Measurements from ENCODE around the gene ZC3H10.

Gene ZC3H10

GRCh38 chr12:56127888-56128669, 10.0 kb downstream of the ZC3H10 start, which contains the start of gene ESYT1:
TSS of gene ESYT1 (plus strand) at chr12:56128267. CDS start at chr12:56128320, 53 bp downstream.
- peak; percentile 100 for DNase-seq (ENCODE audit: low spot score)

- DNase-seq (ENCODE audit: low spot score), result peak; percentile 36
These were observed 10.7 kb downstream of the ZC3H10 start for GRCh38 chr12:56128670-56129205.

DNA sequence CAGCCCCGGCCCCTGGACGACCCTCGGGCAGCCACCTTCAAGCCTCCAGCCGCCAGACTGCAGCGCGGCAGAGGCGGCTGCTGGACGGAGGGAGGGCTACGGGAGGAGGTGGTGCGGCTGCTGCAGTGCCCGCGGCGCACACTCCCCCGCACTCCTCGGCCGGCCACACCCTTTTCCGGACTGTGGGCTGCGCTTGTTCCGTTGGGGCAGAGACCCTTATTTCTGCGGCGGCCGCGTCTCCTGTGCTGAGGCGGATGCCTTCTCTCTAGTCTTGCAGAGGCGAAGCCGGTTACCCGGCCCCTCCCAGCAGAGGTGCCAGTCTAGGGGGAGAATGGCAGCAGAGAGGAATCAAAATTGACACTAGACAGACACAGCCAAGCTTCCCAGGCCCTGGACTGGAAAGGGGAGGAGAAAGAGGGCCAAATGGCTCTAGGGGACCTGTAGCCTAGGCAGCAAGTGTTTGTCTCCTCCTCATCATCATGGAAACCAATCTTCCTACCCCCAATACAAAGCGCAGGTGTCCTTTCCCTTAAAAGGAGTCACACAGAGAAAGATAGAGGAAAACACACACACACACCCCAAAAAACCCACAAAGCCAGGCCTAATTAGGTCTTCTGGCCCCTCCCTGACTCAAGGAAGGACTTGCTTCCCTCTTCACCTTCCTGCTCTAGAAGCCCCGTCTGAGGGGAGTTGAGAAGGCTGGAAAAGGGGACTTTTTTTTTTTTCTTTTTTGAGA, 11.3 kb downstream of the ZC3H10 start:
- peak; percentile 81 for DNase-seq (ENCODE audit: low spot score)

DNA sequence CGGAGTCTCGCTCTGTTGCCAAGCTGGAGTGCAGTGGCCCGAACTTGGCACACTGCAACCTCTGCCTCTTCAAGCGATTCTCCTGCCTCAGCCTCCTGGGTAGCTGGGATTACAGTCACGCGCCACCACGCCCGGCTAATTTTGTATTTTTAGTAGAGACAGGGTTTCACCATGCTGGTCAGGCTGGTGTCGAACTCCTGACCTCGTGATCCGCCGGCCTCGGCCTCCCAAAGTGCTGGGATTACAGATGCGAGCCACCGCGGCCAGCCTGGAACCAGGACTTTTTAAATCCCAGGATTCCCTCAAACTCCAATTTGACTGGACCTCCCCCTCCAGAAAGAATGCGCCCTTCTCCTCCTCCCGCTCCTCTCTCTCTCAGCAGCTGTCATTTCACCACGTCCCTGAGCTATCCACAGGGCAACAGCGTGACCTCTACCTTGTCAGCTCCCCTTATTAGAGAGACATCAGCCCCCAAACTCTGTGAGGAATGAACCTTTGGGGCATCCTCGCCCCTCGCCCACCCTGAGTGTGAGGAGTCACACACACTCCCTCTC, 12.0 kb downstream of the ZC3H10 start:
- DNase-seq (ENCODE audit: low spot score), result no peak

GRCh38 chr12:56130876-56131275, 12.8 kb downstream of the ZC3H10 start:
- DNase-seq (ENCODE audit: low spot score), result no peak

DNA sequence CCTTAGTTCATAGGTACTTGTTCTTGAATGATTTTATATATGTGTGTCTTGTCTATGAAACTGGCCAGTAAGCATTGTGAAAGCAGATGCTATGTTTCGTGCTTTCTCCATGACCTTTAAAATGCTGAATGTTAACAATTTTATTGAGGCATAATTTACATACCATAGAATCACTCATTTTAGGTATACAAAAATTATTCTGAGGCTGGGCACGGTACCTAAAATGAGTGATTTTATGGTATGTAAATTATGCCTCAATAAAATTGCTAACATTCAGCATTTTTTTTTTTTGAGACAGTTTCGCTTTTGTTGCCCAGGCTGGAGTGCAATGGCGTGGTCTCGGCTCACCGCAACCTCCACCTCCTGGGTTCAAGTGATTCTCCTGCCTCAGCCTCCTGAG, 16.8 kb downstream of the ZC3H10 start:
- no peak for DNase-seq (ENCODE audit: low spot score)

DNA sequence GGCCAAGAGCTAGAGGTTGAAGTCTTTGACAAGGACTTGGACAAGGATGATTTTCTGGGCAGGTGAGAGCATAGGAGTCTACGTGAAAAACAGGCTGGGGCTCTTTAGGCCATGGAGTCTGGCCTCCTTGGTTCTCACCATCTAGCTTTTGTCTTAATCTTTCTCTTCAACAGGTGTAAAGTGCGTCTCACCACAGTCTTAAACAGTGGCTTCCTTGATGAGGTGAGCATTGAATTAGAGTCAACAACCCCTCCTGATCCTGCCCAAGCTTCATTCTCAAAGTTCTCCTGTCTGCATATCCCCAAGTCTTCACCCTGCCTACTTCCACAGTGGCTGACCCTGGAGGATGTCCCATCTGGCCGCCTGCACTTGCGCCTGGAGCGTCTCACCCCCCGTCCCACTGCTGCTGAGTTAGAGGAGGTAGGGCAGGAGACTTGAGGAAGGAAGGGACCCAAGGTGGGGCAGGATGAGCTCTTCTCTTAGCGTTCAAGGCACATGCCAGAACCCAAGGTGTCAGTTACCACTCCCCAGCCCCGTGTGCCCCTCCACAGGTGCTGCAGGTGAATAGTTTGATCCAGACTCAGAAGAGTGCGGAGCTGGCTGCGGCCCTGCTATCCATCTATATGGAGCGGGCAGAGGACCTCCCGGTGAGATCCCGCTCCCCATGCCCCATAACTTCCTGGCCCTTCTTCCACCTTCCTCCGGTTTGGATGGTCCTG, 19.9 kb downstream of the ZC3H10 start:
- no peak for DNase-seq (ENCODE audit: low spot score)

DNA sequence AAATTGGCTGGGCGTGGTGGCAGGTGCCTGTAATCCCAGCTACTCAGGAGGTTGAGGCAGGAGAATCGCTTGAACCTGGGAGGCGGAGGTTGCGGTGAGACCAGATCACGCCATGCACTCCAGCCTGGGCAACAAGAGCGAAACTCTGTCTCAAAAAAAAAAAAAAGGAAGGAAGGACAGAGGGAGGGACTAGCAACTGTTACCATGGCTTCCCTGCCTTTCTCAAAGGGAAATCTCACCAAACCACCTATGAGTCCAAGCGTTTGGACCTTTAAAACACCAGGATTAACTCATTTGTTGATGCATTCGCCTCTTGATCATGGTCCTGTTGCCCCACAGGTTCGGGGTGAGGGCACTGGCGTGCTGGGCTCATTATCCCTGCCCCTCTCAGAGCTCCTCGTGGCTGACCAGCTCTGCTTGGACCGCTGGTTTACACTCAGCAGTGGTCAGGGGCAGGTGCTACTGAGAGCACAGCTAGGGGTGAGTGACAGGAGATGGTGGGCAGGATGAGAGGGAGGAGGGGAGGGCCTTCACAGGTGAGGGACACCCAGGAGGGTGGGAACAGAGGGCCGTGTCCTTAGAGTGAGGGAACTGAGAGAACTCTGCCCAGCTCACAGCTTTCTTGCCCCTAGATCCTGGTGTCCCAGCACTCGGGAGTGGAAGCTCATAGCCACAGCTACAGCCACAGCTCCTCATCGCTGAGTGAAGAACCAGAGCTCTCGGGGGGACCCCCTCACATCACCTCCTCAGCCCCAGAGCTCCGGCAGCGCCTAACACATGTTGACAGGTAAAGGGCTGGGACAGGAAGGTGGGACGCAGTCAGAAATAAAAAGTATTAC, 24.1 kb downstream of the ZC3H10 start:
- DNase-seq (ENCODE audit: low spot score), result no peak

GRCh38 chr12:56143217-56143616, 25.2 kb downstream of the ZC3H10 start:
- DNase-seq (ENCODE audit: low spot score), result no peak

DNA sequence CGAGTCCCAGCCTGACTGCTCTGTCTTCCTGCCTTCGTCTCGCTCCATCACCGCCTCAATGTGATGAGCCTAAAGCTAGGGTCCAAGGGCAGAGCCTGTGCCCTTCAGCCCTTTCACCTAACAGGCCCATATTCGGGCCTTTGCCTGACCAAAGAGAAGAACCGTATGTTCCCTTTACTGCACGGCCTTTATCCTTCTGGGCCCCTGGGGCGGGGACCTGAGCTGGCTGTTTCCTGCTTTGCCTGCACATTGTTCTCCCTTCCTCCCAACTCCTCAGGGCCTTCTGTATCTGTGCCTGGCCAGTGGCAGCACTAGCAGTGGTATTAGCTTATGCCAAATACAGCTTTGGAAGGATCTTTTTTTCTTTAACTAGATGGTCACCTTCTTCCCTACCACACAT, 25.8 kb downstream of the ZC3H10 start:
- no peak for DNase-seq (ENCODE audit: low spot score)

DNA sequence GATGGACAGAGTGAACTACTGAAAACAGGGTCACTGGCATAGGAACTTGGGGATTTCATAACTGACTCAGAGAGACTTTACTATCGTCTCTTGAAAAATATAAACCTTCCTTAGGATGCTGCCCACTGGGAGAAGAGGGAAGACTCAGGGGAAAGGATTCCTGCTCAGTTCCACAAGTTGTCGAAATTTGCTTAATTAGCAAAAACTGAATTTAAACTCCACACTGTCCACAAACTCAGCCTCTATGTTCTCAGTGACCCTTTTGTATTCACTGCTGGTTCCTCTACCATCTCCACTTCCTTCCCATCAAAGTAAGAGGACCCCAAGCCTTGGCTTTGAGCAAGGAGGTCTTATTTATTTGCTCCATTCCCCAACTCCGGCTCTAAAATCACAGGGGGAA, 27.2 kb downstream of the ZC3H10 start:
- no peak for DNase-seq (ENCODE audit: low spot score)

DNA sequence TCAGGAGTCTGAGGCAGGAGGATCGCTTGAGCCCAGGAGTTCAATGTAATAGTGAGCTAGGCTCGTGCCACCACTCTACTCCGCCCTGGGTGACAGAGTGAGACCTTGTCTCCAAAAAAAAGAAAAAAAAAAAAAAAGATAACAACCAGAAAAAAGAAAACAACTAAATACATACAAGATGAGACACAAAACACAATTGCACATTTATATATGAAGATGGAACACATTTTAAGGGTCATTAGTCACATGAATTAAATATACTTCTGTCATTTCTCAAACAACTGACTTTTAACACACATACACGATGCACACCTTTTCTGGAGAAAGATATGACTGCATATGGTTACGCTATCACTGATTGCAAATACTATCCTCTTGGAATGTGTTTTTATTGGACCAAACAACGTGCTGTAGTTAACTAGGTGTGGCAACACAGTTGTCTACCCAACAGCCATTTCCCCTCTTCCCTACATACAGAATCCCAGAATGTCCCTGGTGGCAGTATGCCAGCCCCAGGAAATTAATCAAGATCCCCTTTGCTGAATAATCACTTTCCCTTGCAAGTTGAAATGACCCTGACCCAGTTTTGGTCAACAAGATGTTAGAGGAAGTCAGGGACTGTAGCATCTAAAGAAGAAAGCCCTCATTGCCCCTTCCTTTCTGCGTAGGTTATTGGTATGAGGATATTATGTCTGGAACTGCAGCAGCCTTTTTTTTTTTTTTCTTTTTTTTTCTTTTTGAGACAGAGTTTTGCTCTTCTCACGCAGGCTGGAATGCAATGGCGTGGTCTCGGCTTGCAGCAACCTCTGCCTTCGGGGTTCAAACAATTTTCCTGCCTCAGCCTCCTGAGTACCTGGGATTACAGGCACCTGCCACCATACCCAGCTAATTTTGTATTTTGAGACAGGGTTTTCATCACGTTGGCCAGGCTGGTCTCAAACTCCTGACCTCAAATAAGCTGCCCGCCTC, 28.7 kb downstream of the ZC3H10 start:
- DNase-seq (ENCODE audit: low spot score), result no peak

DNA sequence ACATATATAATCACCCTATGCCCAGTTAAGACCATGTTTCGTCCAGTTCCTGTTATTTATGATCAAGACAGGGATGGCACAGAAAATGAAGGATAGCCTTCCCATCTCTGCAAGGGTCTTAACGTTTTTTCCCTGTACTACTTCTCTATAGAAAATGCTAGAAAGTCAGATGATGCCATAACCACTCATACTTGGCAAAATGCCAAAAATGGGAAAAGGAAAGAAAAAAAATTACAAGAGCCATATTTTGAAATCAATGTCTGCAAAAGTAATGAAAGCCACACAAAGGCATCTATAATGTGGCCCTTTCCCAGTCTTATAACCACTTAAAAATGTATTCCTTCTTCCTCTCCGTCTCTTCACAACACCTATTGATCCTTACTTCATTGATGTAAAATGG, 32.5 kb downstream of the ZC3H10 start:
- DNase-seq (ENCODE audit: low spot score), result no peak

- peak; percentile 84 for DNase-seq (ENCODE audit: low spot score)
These were observed 33.6 kb downstream of the ZC3H10 start for GRCh38 chr12:56151672-56152131.

DNA sequence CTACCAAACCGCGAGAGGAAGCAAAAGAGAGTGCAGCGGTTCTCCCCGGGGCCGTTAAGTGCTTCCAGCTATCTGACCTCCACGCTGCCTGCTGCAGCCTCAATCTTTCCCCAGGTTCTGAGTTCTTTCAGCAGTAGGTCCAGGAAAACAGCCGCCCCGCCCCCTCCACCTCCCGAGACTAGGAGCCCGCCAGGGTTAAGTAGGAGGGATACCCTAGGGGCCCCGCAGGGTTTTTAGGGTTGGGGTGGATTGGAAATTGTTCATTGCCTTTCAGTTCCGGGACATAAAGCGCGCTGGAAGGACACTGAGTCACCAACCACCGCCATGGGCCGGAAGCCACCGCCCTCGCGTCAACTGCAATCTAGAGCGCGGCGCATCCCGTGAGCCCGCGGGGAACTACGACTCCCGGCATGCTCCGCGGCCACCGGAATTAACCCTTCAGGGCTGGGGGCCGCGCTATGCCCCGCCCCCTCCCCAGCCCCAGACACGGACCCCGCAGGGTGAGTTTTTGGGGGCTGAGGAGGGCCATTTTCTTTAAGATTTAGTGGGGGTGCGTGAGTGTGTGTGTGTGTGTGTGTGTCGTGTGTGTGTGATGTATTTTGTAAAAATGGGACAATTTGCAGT, 34.2 kb downstream of the ZC3H10 start, which contains the start of gene MYL6B:
Gene MYL6B, plus strand, starts transcription at position 456 of the 624 bp plus-strand sequence. CDS start 1,332 bp downstream, outside the sequence.
- DNase-seq (ENCODE audit: low spot score), result peak; percentile 95

GRCh38 chr12:56152756-56153677, 35.0 kb downstream of the ZC3H10 start:
- DNase-seq (ENCODE audit: low spot score), result no peak

- no peak for DNase-seq (ENCODE audit: low spot score)
These were observed 35.6 kb downstream of the ZC3H10 start for GRCh38 chr12:56153678-56154065.

- DNase-seq (ENCODE audit: low spot score), result peak; percentile 49
These were observed 36.2 kb downstream of the ZC3H10 start for GRCh38 chr12:56154246-56154771.

All from NAMALWA (cell line).